ENCODE measurements around the gene TUT7. TPM values are rescaled to one million over a fixed set of nuclear protein-coding genes. Genes with fewer than 3 reads are reported as not detected.
"Not testable (repeated sequence)": the region's sequence is repeated elsewhere in the genome, so short reads cannot be mapped to it uniquely, and the experiment has no call there.

The TUT7 gene
- total RNA-seq, 2 experiments from 2014 or later, result 32.0 to 33.6 TPM

DNA sequence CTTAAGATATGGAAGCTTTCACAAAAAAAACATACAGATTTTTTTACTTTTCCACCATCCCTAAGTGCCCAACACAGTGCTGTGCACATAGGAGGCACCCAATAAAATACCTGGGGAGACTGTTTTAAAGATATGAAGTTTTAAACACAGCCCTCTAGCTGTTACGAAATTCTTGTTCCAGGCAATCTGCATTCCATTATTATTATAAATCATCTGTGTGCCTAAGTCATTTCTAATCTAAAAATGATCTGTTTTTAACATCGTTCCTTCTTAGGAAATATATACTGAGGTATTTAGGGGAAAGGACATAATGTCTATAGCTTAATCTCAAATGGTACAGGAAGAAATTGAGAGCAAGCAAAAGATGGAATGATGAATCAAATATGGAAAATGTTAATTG is 39.1 kb downstream of the TUT7 start:
- peaks cover 61% of the 10 kb centered on the region for H3K36me3 Mint-ChIP-seq (ENCODE audit: low read depth)
- POLR2A ChIA-PET, result no interaction called here
- DNase-seq, result no peak
- no peaks in the 10 kb centered on the region for H3K4me1 Mint-ChIP-seq (ENCODE audit: low read depth)
- TF ChIP-seq, protein P1, sequence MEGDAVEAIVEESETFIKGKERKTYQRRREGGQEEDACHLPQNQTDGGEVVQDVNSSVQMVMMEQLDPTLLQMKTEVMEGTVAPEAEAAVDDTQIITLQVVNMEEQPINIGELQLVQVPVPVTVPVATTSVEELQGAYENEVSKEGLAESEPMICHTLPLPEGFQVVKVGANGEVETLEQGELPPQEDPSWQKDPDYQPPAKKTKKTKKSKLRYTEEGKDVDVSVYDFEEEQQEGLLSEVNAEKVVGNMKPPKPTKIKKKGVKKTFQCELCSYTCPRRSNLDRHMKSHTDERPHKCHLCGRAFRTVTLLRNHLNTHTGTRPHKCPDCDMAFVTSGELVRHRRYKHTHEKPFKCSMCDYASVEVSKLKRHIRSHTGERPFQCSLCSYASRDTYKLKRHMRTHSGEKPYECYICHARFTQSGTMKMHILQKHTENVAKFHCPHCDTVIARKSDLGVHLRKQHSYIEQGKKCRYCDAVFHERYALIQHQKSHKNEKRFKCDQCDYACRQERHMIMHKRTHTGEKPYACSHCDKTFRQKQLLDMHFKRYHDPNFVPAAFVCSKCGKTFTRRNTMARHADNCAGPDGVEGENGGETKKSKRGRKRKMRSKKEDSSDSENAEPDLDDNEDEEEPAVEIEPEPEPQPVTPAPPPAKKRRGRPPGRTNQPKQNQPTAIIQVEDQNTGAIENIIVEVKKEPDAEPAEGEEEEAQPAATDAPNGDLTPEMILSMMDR (IDR thresholded peaks at IDR 0.05), result no peak
- no peaks in the 10 kb centered on the region for H3K9me3 Mint-ChIP-seq
- no peak overlapping the region for H3K4me3 Mint-ChIP-seq
- H3K27ac Mint-ChIP-seq, result peak overlapping the region; percentile 1
- no peaks in the 10 kb centered on the region for H3K27me3 Mint-ChIP-seq
- no peak for ATAC-seq
- CTCF ChIA-PET, result interaction anchor here (0.8 to 1.3 kb wide), 3 partner anchors 8 to 16 kb away, joined by 3 read pairs; no protein-coding TSS in a partner anchor
- intact Hi-C loops (cut with micrococcal nuclease), result no loop called here

DNA sequence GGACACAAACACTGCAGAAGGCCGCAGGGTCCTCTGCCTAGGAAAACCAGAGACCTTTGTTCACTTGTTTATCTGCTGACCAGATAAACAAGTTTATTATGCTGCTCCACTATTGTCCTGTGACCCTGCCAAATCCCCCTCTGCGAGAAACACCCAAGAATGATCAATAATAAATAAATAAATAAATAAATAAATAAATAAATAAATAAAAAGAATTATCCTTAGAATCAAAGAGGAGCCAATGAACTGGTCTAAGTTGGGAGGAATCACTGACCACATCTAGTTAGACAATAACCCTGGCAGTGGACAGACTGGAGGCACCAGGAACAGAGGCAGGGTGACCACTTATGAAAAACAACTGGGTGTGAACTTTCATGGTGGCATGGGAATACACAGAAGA is 41.3 kb downstream of the TUT7 start:
- POLR2A ChIA-PET; intact Hi-C loops (cut with micrococcal nuclease); H3K4me1 Mint-ChIP-seq (ENCODE audit: low read depth); DNase-seq; H3K9me3 Mint-ChIP-seq; H3K4me3 Mint-ChIP-seq; H3K27ac Mint-ChIP-seq; H3K27me3 Mint-ChIP-seq; ATAC-seq: not testable (repeated sequence)
- peaks cover 62% of the 10 kb centered on the region for H3K36me3 Mint-ChIP-seq (ENCODE audit: low read depth)
- CTCF ChIA-PET, result interaction anchor here (1.2 kb wide), 1 partner anchor 14 kb away, joined by 3 read pairs; no protein-coding TSS in a partner anchor

DNA sequence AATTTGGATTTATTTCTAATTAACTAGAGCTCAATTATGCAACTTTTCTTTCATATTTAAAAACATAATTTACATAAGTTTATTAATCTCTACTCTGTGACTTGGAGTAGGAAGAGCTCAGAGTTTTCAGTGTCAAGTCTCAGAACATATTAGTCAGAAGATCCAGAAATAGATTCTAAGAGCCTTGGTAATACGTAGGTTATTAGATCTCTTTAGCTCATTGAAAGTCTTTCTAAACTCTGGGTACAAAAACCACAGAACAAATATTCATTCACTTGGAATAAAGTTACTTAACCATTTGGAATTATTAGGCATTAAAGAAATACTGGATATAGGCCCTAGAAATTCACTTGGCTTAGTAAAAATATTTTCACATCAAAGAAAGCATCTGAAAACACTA is 45.5 kb downstream of the TUT7 start:
- Mint-ChIP-seq H3K4me1 (ENCODE audit: low read depth) (peaks cover 10% of the 10 kb centered on the region), H3K9me3 (no peaks in the 10 kb centered on the region), H3K27me3 (no peaks in the 10 kb centered on the region), H3K4me3 (no peak overlapping the region), H3K27ac (no peak overlapping the region), H3K36me3 (ENCODE audit: low read depth) (peaks cover 62% of the 10 kb centered on the region)
- intact Hi-C loops (cut with micrococcal nuclease), result no loop called here
- TF ChIP-seq, protein P1 (IDR thresholded peaks at IDR 0.05), result no peak
- ChIA-PET CTCF (no interaction called here), POLR2A (interaction anchor here (1.5 kb wide), 1 partner anchor 26 kb away, joined by 4 read pairs; the partner anchor contains the start of gene ISCA1)
- ATAC-seq (no peak), DNase-seq (no peak)

DNA sequence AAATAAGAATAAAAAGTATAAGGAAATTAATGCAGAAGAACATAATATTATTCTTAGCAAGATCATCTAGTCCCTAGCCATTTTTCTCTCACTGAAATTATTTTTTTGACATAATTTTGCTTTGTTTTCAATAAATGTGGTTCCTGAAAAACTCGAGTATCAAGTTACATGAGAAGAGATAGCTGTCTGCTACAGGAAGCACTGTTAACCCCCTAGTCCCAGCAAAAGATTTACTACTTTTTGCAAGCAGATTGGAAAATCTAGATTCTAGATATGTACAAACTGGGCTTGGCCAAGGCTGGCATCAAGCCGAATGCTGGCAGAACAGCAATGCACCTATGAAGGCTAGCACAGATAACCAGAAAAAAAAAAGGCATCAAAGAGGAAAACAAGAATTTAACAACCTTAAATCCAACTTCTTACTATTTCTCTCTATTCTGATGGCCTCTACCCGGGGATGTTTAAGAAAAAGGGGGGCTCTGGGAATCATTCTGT is 49.9 kb downstream of the TUT7 start:
- intact Hi-C loops (cut with micrococcal nuclease), result no loop called here
- DNase-seq (no peak), ATAC-seq (no peak)
- peaks cover 53% of the 10 kb centered on the region for H3K36me3 Mint-ChIP-seq (ENCODE audit: low read depth)
- TF ChIP-seq, protein P1 (IDR thresholded peaks at IDR 0.05), result no peak
- no peaks in the 10 kb centered on the region for H3K9me3 Mint-ChIP-seq
- no peaks in the 10 kb centered on the region for H3K27me3 Mint-ChIP-seq
- H3K27ac Mint-ChIP-seq, result peak overlapping the region; percentile 71
- no peak overlapping the region for H3K4me3 Mint-ChIP-seq
- ChIA-PET POLR2A (interaction anchor here (1.0 kb wide), 1 partner anchor 22 kb away, joined by 4 read pairs; the partner anchor contains the start of gene ISCA1), CTCF (no interaction called here)
- peaks cover 25% of the 10 kb centered on the region for H3K4me1 Mint-ChIP-seq (ENCODE audit: low read depth)

DNA sequence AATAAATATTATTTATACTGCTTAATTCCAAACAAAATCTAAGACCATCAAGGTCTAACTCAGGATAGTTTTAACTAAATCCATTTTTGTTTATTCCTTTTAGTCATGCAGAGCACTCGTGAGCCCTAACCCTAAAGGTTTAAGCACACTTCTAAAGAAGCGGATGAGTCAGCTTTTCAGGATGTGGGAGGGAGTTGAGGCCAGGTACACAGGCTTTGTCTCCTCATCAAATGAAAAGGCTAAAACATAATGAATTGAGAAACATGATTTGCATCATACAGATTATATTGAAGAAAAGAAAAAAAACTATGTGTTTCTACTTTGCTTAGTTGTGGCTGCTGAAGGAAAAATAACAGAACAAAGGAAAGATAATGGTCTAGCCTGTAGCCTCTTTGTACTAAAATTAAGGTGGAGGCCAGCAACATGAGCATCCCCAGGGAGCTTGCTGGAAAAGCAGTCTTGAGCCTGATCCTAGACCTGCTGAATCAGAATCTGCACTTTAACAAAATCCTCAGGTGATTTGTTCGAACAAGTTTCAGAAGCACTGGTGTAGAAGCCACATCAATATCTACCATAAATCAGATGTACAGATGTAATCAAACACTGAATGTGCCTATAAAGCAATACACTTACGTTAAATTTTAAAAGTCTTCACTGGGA is 50.8 kb downstream of the TUT7 start:
- no peaks in the 10 kb centered on the region for H3K27me3 Mint-ChIP-seq
- DNase-seq (peak; percentile 68), ATAC-seq (peak; percentile 96)
- ChIA-PET CTCF (no interaction called here), POLR2A (interaction anchor here (0.5 to 0.9 kb wide), 3 partner anchors 21 to 52 kb away, joined by 3 to 4 read pairs (median 4); partner anchors contain the start of gene ISCA1)
- H3K4me1 Mint-ChIP-seq (ENCODE audit: low read depth), result peaks cover 32% of the 10 kb centered on the region
- intact Hi-C loops (cut with micrococcal nuclease), result no loop called here
- TF ChIP-seq, protein P1 (IDR thresholded peaks at IDR 0.05), result no peak
- H3K27ac Mint-ChIP-seq, result peak overlapping the region; percentile 94
- peak overlapping the region; percentile 23 for H3K4me3 Mint-ChIP-seq
- H3K36me3 Mint-ChIP-seq (ENCODE audit: low read depth), result peaks cover 57% of the 10 kb centered on the region
- no peaks in the 10 kb centered on the region for H3K9me3 Mint-ChIP-seq
